Mesothelial cell of epicardium (in vitro differentiated cells): ENCODE data around the gene HMGXB3. TPM values are rescaled to one million over a fixed set of nuclear protein-coding genes. Genes with fewer than 3 reads are reported as not detected.

Experiments used
- DNase-seq, 2 experiments: peaks; one replicate each; pipeline ENCODE4 v3.0.0; 2021; ENCODE audit warnings: low spot score in 2 of 2; ENCODE audit not compliant: unreplicated experiment in 2 of 2
- H3K27ac Mint-ChIP-seq: 2 replicates; pipeline ENCODE4 v1.8.0; 2021; ENCODE audit warnings: mixed read lengths
- H3K27me3 Mint-ChIP-seq: 2 replicates; pipeline ENCODE4 v1.8.0; 2021; ENCODE audit warnings: low read depth, mixed read lengths
- H3K36me3 Mint-ChIP-seq: 2 replicates; pipeline ENCODE4 v1.8.0; 2021; ENCODE audit warnings: mixed read lengths
- H3K4me1 Mint-ChIP-seq: 2 replicates; pipeline ENCODE4 v1.8.0; 2021; ENCODE audit warnings: mixed read lengths
- H3K4me3 Mint-ChIP-seq: 2 replicates; pipeline ENCODE4 v1.8.0; 2021; ENCODE audit warnings: mild to moderate bottlenecking, moderate library complexity, mixed read lengths
- H3K9me3 Mint-ChIP-seq: 2 replicates; pipeline ENCODE4 v1.8.0; 2021; ENCODE audit warnings: mixed read lengths
- total RNA-seq: library from RNA; stranded (reverse); gene quantifications from 3 replicates; pipeline ENCODE4 v1.2.1, GENCODE V29; 2021
- TF ChIP-seq, protein P1 (sequence below): fragments of 200-600 bp; sonication (generic); IDR thresholded peaks from one replicate; pipeline ENCODE4 v1.5.0; 2021; ENCODE audit warnings: antibody characterized with exemption; ENCODE audit not compliant: unreplicated experiment

The HMGXB3 gene
- total RNA-seq, 1 donor from 2014 or later, result 53.1 TPM

- H3K27ac Mint-ChIP-seq, result no peak overlapping the region
These were observed 63.1 kb downstream of the HMGXB3 start for GRCh38 chr5:150063638-150064037.

GRCh38 chr5:150064681-150065220 lies 64.2 kb downstream of the HMGXB3 start:
- Mint-ChIP-seq H3K36me3 (no peaks in the 10 kb centered on the region), H3K4me1 (peaks cover 3% of the 10 kb centered on the region), H3K4me3 (no peak overlapping the region), H3K9me3 (no peaks in the 10 kb centered on the region), H3K27ac (no peak overlapping the region), H3K27me3 (no peaks in the 10 kb centered on the region)
- no peak for DNase-seq
- TF ChIP-seq, protein P1, sequence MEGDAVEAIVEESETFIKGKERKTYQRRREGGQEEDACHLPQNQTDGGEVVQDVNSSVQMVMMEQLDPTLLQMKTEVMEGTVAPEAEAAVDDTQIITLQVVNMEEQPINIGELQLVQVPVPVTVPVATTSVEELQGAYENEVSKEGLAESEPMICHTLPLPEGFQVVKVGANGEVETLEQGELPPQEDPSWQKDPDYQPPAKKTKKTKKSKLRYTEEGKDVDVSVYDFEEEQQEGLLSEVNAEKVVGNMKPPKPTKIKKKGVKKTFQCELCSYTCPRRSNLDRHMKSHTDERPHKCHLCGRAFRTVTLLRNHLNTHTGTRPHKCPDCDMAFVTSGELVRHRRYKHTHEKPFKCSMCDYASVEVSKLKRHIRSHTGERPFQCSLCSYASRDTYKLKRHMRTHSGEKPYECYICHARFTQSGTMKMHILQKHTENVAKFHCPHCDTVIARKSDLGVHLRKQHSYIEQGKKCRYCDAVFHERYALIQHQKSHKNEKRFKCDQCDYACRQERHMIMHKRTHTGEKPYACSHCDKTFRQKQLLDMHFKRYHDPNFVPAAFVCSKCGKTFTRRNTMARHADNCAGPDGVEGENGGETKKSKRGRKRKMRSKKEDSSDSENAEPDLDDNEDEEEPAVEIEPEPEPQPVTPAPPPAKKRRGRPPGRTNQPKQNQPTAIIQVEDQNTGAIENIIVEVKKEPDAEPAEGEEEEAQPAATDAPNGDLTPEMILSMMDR, result no peak

More at GRCh38 chr5:150063638-150064037, 63.1 kb downstream of the HMGXB3 start:
- TF ChIP-seq, protein P1, result no peak
- DNase-seq, result no peak
- no peaks in the 10 kb centered on the region for H3K9me3 Mint-ChIP-seq
- H3K4me3 Mint-ChIP-seq, result no peak overlapping the region
- H3K4me1 Mint-ChIP-seq, result peaks cover 2% of the 10 kb centered on the region
- H3K36me3 Mint-ChIP-seq, result no peaks in the 10 kb centered on the region
- H3K27me3 Mint-ChIP-seq, result no peaks in the 10 kb centered on the region

DNA sequence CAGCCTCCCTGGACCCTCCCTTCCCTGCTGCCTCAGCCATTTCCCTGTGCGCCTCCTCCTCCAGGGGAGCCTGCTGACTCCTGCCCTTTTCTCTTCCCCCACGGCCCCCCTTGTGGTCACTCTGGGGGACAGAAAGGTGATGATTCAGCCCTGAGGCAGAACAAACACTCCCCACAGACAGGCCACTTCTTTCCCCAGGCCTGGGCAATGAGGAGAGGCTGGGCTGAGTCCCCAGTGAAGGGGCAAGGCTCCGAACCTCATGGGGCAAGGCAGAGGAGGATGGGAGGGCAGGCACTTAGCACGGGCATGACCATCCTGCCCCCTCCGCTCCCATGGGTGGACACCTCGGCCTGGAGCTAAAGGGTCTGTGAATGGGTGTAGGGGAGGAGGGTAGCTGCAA lies 64.8 kb downstream of the HMGXB3 start:
- Mint-ChIP-seq H3K4me1 (peaks cover 3% of the 10 kb centered on the region), H3K27ac (no peak overlapping the region), H3K4me3 (no peak overlapping the region), H3K9me3 (no peaks in the 10 kb centered on the region), H3K27me3 (no peaks in the 10 kb centered on the region), H3K36me3 (no peaks in the 10 kb centered on the region)
- TF ChIP-seq, protein P1, result no peak
- no peak for DNase-seq

DNA sequence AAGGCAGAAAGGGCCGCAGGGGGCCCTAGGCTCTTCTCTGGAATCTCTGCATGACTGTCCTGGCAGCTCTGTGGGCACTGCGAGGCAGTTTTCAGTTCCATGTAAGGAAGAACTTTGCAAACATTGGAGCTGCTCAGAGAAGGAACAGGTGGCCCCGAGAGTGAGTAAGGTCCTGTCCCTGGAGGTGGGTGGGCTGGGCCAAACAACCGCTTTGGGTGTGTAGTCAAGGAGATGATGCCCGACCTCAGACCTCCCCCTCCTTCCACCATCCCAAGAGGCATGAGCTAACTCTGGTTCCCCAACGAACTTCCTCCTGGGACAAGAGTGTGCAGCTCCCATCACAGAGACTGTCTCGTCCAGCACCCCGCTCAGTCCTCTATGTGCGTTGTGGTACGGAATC lies 65.3 kb downstream of the HMGXB3 start:
- Mint-ChIP-seq H3K36me3 (no peaks in the 10 kb centered on the region), H3K9me3 (no peaks in the 10 kb centered on the region), H3K27ac (no peak overlapping the region), H3K4me3 (no peak overlapping the region), H3K4me1 (peaks cover 3% of the 10 kb centered on the region), H3K27me3 (no peaks in the 10 kb centered on the region)
- TF ChIP-seq, protein P1, result no peak
- no peak for DNase-seq

GRCh38 chr5:150066436-150066835 lies 65.9 kb downstream of the HMGXB3 start:
- Mint-ChIP-seq H3K36me3 (no peaks in the 10 kb centered on the region), H3K4me3 (no peak overlapping the region), H3K27ac (no peak overlapping the region), H3K27me3 (no peaks in the 10 kb centered on the region), H3K4me1 (peaks cover 3% of the 10 kb centered on the region), H3K9me3 (no peaks in the 10 kb centered on the region)
- TF ChIP-seq, protein P1, result no peak
- DNase-seq, result no peak

DNA sequence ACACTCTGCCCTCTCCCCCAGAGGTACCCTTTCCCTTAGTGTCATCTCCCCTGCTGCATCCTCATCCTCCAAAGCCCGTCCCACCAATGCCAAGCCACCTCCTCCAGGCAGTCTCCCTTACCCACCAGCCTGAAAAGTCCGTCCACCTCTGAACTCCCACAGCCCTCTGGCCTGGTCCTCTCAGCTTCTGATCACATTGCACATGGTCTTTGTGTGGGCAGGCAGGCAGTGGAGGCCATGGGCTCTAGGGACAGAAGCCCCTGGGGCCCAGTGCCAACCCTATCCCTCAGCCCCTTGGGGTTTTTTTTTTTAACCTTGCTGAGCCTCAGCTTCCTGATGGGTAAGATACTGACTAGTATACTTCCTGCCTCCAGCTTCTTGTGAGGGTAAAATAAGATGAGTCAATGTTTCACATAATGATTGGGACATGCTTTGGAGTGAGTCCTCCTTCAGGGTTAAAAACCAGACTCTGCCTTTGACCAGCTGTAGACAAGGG lies 66.4 kb downstream of the HMGXB3 start:
- Mint-ChIP-seq H3K4me1 (peaks cover 3% of the 10 kb centered on the region), H3K9me3 (no peaks in the 10 kb centered on the region), H3K4me3 (no peak overlapping the region), H3K27me3 (no peaks in the 10 kb centered on the region), H3K36me3 (no peaks in the 10 kb centered on the region), H3K27ac (no peak overlapping the region)
- TF ChIP-seq, protein P1, result no peak
- no peak for DNase-seq
